GM18870 (cell line): Measurements from ENCODE around the gene HSPA5.
"Not testable (repeated sequence)": the region's sequence is repeated elsewhere in the genome, so short reads cannot be mapped to it uniquely, and the experiment has no call there.

Experiments used
- ATAC-seq: cut with Tn5 transposase; IDR thresholded peaks from one replicate; pipeline ENCODE4 v1.9.1; 2021; ENCODE audit warnings: moderate library complexity; ENCODE audit not compliant: unreplicated experiment

Gene HSPA5

GRCh38 chr9:125241000-125241862, at the start of gene HSPA5:
TSS of gene HSPA5 (minus strand) at chr9:125241343. CDS start at chr9:125241126, 217 bp downstream.
- ATAC-seq, result peak; percentile 88

GRCh38 chr9:125286935-125287433, 45.8 kb upstream of the HSPA5 start:
- ATAC-seq, result not testable (repeated sequence)

GRCh38 chr9:125284855-125285254, 43.7 kb upstream of the HSPA5 start:
- ATAC-seq, result no peak

- ATAC-seq, result no peak
Observed at GRCh38 chr9:125280945-125281344, 39.8 kb upstream of the HSPA5 start.

GRCh38 chr9:125277411-125277810, 36.3 kb upstream of the HSPA5 start:
- no peak for ATAC-seq

GRCh38 chr9:125276771-125277170, 35.6 kb upstream of the HSPA5 start:
- ATAC-seq, result no peak

GRCh38 chr9:125272697-125273096, 31.6 kb upstream of the HSPA5 start:
- ATAC-seq, result no peak

GRCh38 chr9:125271081-125271480, 29.9 kb upstream of the HSPA5 start:
- ATAC-seq, result no peak

GRCh38 chr9:125269014-125269397, 27.9 kb upstream of the HSPA5 start:
- no peak for ATAC-seq

- ATAC-seq, result no peak
Observed at GRCh38 chr9:125268394-125269013, 27.4 kb upstream of the HSPA5 start.

- not testable (repeated sequence) for ATAC-seq
Observed at GRCh38 chr9:125264068-125264467, 22.9 kb upstream of the HSPA5 start.

GRCh38 chr9:125262294-125262991, 21.3 kb upstream of the HSPA5 start:
- no peak for ATAC-seq

GRCh38 chr9:125261501-125262293, 20.6 kb upstream of the HSPA5 start, which contains the start of gene GAPVD1:
TSS of gene GAPVD1 (plus strand) at chr9:125261826. CDS start at chr9:125298922, 37,096 bp downstream.
- ATAC-seq, result peak; percentile 58

GRCh38 chr9:125260561-125260960, 19.4 kb upstream of the HSPA5 start:
- ATAC-seq, result no peak

- ATAC-seq, result no peak
Observed at GRCh38 chr9:125258832-125259534, 17.8 kb upstream of the HSPA5 start.

GRCh38 chr9:125258160-125258785, 17.1 kb upstream of the HSPA5 start:
- ATAC-seq, result no peak

- ATAC-seq, result no peak
Observed at GRCh38 chr9:125255781-125256391, 14.7 kb upstream of the HSPA5 start.

GRCh38 chr9:125254231-125254630, 13.1 kb upstream of the HSPA5 start:
- no peak for ATAC-seq

GRCh38 chr9:125246261-125246667, 5.1 kb upstream of the HSPA5 start:
- ATAC-seq, result no peak
